ENCODE results near the gene MT1H.
"Not testable (repeated sequence)": the region's sequence is repeated elsewhere in the genome, so short reads cannot be mapped to it uniquely, and the experiment has no call there.

MT1H gene

DNA sequence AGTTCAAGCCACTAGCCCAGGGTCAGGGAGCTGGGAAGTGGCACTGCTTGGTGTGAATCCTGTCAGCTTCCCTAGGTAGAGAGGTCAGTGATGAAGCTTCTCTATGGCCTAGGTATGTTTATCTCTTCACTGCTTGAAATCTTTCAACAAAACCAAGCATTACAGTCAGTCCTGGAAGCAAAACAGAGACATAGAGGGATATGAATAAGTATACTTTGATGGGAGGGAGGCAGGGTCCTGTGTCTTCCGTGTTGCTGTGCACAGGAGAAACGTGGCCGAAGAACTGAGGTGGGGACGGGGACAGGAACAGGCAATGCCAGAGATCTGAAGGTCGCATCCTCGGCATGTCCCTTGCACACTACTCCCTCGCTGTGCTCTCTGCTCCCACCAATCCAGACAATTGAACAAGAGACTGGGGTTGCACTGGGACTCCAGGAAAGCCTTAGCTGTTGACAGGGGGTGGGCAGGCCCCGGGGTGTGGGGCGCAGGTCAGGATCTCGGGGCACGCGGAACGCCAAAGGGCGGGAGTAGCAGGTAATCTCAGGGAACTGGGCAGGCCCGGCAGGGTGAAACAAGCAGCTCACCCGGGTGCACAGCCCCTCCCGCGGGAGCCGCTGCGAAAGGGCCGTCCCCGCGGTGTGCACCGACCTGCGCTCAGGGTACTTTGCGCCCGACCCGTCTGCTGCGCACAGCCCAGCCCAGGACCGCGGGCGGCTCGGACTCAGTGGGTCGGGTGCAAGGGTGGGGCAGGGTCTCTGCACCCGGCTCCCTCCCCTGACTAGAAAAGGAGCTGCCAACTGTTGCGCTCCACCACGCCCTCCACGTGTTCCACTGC is at the start of gene MT1H:
MT1H (plus strand) TSS at position 810 of the 835 bp plus-strand sequence. CDS start 71 bp downstream, outside the sequence.
- FAIRE-seq (no peak), DNase-seq (ENCODE audit: insufficient read length, low spot score) (no peak)

- no peak for DNase-seq (ENCODE audit: insufficient read length, low spot score)
Observed at GRCh38 chr16:56620339-56620897, 49.2 kb upstream of the MT1H start.

GRCh38 chr16:56621665-56622445 is 47.8 kb upstream of the MT1H start:
- not testable (repeated sequence) for FAIRE-seq

More at GRCh38 chr16:56620339-56620897, 49.2 kb upstream of the MT1H start:
- no peak for FAIRE-seq

GRCh38 chr16:56623184-56623583 is 46.4 kb upstream of the MT1H start:
- DNase-seq (ENCODE audit: insufficient read length, low spot score); FAIRE-seq: not testable (repeated sequence)

More at GRCh38 chr16:56621665-56622445, 47.8 kb upstream of the MT1H start:
- DNase-seq (ENCODE audit: insufficient read length, low spot score) = not testable (repeated sequence)

- FAIRE-seq (no peak), DNase-seq (ENCODE audit: insufficient read length, low spot score) (no peak)
Observed at GRCh38 chr16:56623637-56624036, 46.0 kb upstream of the MT1H start.

GRCh38 chr16:56625140-56625942 is 44.3 kb upstream of the MT1H start, which contains the start of gene MT1E:
Gene MT1E, plus strand, starts transcription at chr16:56625781. Its CDS starts 71 bp downstream, at chr16:56625852.
- FAIRE-seq (no peak), DNase-seq (ENCODE audit: insufficient read length, low spot score) (no peak)

DNA sequence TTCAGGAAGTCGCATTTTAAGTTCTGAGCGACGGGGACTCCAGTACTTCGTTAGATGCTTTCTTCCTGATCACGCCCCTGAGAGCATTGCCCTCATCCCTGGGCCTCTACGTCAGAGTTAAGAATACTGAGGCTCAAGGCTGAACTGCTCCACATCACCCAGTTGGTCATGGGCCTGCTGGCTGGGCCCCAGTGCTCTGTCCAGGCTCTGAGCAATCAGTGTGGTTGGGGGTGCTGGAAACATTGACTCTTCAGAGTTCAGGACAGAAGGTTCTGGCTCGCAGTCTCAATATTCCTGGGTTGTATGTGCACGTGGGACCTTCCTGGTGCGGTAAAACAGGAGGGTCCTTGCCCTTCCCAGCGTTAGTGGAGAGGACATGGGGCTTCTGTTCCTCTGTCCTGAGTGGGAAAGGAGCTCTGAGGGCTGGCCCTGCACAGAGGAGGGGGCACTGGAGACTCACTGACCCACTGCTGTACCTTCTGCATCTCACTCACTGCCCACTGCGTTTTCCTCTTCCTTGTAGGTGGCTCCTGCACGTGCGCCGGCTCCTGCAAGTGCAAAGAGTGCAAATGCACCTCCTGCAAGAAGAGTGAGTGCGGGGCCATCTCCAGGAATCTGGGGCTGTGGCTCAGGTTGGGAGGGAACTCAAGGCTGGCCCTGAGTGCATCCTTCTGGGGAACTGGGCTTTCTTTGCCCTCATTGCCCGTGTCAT is 43.5 kb upstream of the MT1H start:
- FAIRE-seq (no peak), DNase-seq (ENCODE audit: insufficient read length, low spot score) (no peak)

- no peak for DNase-seq (ENCODE audit: insufficient read length, low spot score)
- no peak for FAIRE-seq
Observed at GRCh38 chr16:56626685-56627084, 42.9 kb upstream of the MT1H start.

DNA sequence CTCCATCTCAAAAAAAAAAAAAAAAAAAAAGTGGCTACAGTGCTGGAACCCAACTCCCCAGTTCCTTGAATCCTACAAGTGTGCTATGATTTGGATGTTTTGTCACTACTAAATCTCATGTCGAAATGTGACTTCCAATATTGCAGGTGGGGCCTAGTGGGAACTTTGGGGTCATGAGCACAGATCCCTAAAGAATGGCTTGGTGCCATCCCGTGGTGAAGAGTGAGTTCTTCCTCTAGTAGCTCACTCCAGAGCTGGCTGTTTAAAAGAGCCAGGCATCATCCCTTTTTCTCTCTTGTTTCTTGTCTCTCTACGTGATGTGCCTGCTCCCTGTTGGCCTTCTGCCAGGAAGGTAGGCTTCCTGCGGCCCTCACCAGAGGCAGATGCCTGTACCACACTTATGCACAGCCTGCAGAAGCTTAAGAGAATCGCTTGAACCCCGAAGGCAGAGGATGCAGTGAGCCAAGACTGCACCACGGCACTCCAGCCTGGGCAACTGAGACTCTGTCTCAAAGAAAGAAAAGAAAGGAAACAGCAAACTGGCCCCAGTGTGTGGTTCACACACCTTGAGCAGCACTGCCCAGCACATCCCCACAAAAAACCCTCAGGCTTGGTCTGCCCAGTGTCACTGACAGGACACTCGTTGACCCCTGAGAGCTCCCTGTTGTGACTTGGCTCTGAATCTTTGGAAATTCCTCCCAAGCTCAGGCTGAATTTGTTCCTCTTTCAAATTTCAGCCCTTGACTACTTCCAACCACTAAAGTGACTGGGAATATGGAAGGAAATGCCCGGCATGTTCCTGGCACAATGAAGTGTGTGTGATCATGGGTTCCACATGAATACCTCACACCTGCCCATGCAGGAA is 40.9 kb upstream of the MT1H start:
- FAIRE-seq = no peak
- no peak for DNase-seq (ENCODE audit: insufficient read length, low spot score)

DNA sequence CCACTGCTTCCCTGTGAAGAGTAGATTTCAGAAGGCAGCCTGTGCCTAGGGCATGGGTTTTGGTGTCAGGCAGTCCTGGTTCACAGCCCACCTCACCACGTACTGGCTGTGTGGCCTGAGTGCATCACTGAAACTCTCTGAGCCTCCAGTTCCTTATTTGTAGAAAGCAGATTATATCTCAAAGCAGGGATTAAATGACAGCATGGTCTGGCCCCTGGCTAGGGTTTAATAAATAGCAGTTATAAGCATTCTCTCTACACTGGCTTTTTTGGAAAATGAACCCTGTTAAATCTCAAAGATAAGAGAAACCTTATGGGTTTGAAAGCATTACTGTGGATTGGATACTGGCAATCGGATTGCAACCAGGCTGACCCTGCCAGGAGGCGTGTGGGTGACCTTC is 40.1 kb upstream of the MT1H start:
- DNase-seq (ENCODE audit: insufficient read length, low spot score) = no peak
- no peak for FAIRE-seq

GRCh38 chr16:56630134-56630533 is 39.5 kb upstream of the MT1H start:
- DNase-seq (ENCODE audit: insufficient read length, low spot score) (peak; percentile 62), FAIRE-seq (peak; percentile 86)

GRCh38 chr16:56631197-56631596 is 38.4 kb upstream of the MT1H start:
- FAIRE-seq = no peak
- DNase-seq (ENCODE audit: insufficient read length, low spot score) = no peak

DNA sequence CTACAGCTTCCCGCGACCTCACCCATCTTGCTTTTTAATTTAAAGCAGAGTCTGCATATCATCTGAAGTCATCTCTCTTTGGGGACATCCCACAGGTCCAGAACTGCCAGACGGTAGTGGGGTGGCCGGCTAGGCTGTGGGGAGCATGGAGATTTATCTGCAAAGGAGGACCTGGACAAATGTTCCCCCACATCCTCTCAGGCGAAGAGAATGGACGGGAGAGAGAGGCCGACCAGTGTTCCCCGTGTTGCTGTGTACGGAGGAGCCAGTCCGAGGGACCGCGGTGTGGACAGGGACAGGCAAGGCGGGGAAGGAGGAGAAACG is 37.8 kb upstream of the MT1H start:
- DNase-seq (ENCODE audit: insufficient read length, low spot score) (no peak), FAIRE-seq (no peak)

DNA sequence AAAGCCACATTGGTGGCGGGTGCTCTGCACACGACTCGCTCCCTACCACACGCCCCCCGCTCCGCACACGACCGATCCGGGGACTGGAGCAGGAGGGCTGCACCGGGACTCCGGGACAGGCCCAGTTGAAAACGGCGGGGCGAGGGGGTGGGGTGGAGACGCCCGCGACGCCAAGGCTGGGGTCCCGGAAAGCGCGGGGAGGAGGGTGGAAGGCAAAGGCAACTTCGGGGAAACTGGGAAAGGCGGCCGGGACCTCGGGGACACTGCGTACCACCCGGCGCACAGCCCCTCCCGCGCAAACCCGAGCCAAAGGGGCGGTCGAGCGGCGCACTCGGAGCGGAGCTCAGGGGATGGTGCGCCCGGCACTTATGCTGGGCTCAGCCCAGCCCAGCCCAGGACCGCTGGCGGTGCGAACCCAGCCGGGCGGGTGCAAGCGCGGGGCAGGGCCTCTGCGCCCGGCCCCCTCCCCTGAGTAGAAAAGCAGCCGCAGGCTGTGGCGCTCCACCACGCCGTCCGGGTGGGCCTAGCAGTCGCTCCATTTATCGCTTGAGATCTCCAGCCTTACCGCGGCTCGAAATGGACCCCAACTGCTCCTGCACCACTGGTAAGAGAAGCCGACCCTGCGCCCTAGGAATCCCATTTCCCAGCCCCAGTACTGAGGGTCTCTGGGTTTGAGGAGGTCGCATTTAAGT is 37.3 kb upstream of the MT1H start, which contains the start of gene MT1M:
MT1M (plus strand) TSS at position 504 of the 692 bp plus-strand sequence; CDS start at position 577, 73 bp downstream.
- DNase-seq (ENCODE audit: insufficient read length, low spot score) (no peak), FAIRE-seq (no peak)

- DNase-seq (ENCODE audit: insufficient read length, low spot score) (no peak), FAIRE-seq (no peak)
Observed at GRCh38 chr16:56632848-56633365, 36.7 kb upstream of the MT1H start.

GRCh38 chr16:56633535-56633934 is 36.1 kb upstream of the MT1H start:
- no peak for FAIRE-seq
- DNase-seq (ENCODE audit: insufficient read length, low spot score) = no peak

DNA sequence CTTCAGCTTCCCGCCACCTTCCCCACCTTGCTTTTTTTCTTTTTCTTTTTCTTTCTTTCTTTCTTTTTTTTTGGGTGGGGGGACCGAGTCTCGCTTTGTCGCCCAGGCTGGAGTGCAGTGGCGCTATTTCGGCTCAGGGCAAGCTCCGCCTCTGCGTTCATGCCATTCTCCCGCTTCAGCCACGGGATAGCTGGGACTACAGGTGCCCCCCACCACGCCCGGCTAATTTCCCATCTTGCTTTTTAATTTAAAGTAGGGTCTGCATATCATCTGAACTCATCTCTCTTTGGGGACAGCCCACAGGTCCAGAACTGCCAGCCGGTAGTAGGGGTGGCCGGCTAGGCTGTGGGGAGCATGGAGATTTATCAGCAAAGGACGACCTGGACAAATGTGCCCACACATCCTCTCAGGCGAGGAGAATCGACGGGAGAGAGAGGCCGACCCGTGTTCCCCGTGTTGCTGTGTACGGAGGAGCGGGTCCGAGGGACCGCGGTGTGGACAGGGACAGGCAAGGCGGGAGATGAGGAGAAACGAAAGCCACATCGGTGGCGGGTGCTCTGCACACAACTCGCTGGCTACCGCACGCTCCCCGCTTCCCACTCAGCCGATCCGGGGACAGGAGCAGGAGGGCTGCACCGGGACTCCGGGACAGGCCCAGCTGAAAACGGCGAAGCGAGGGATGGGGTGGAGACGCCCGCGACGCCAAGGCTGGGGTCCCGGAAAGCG is 34.7 kb upstream of the MT1H start:
- FAIRE-seq (no peak), DNase-seq (ENCODE audit: insufficient read length, low spot score) (no peak)

All from GM19239 (cell line).